H9 (cell line): ENCODE results near the gene SLC29A2. TPM values are rescaled to one million over a fixed set of nuclear protein-coding genes. Genes with fewer than 3 reads are reported as not detected.

Source experiments
- DNase-seq: peaks from one replicate; pipeline ENCODE4 v3.0.0-alpha.2; 2017
- H2AFZ ChIP-seq: one replicate; pipeline ENCODE4 v1.6.1; 2013; ENCODE audit warnings: mild to moderate bottlenecking, low read length, control low read depth, moderate library complexity
- H2AK5ac ChIP-seq: 2 replicates; pipeline ENCODE4 v1.6.1; 2013; ENCODE audit warnings: low read length, control low read depth, mixed read lengths; ENCODE audit not compliant: insufficient read length
- H2BK120ac ChIP-seq: one replicate; pipeline ENCODE4 v1.6.1; 2013; ENCODE audit warnings: low read depth, mild to moderate bottlenecking, low read length, control low read depth, inconsistent platforms; ENCODE audit not compliant: poor library complexity, severe bottlenecking
- H2BK12ac ChIP-seq: 2 replicates; pipeline ENCODE4 v1.6.1; 2013; ENCODE audit warnings: low read length, control low read depth, mixed read lengths, low read depth; ENCODE audit not compliant: insufficient read length
- H2BK15ac ChIP-seq: 2 replicates; pipeline ENCODE4 v1.6.1; 2013; ENCODE audit warnings: low read depth, low read length, control low read depth
- H2BK20ac ChIP-seq: one replicate; pipeline ENCODE4 v1.6.1; 2013; ENCODE audit warnings: low read depth, mild to moderate bottlenecking, low read length, control low read depth, inconsistent platforms; ENCODE audit not compliant: poor library complexity, severe bottlenecking
- H2BK5ac ChIP-seq: 2 replicates; pipeline ENCODE4 v1.6.1; 2013; ENCODE audit warnings: low read length, control low read depth, mixed read lengths; ENCODE audit not compliant: insufficient read length
- H3K14ac ChIP-seq: 2 replicates; pipeline ENCODE4 v1.6.1; 2013; ENCODE audit warnings: low read length, control low read depth; ENCODE audit not compliant: insufficient read depth
- H3K18ac ChIP-seq: 2 replicates; pipeline ENCODE4 v1.6.1; 2013; ENCODE audit warnings: low read depth, mild to moderate bottlenecking, mixed read lengths, low read length, control low read depth; ENCODE audit not compliant: insufficient read length
- H3K23ac ChIP-seq: 2 replicates; pipeline ENCODE4 v1.6.1; 2013; ENCODE audit warnings: low read length, control low read depth, mixed read lengths, low read depth; ENCODE audit not compliant: insufficient read length
- H3K23me2 ChIP-seq: 2 replicates; pipeline ENCODE4 v1.6.1; 2013; ENCODE audit warnings: low read depth, mild to moderate bottlenecking, mixed read lengths, low read length, control low read depth; ENCODE audit not compliant: insufficient read length, poor library complexity, severe bottlenecking
- H3K27ac ChIP-seq: 2 replicates; pipeline ENCODE4 v1.5.1; 2013; ENCODE audit warnings: low read length, control low read depth, mixed read lengths, low read depth; ENCODE audit not compliant: insufficient read length
- H3K27me3 ChIP-seq: 2 replicates; pipeline ENCODE4 v1.6.1; 2013; ENCODE audit warnings: low read length, control low read depth, inconsistent platforms; ENCODE audit not compliant: insufficient read depth
- H3K4ac ChIP-seq: 2 replicates; pipeline ENCODE4 v1.6.1; 2013; ENCODE audit warnings: low read depth, mild to moderate bottlenecking, control low read depth, inconsistent platforms, low read length, moderate library complexity
- H3K4me1 ChIP-seq: 2 replicates; pipeline ENCODE4 v1.6.1; 2013; ENCODE audit warnings: low read length, control low read depth, inconsistent platforms; ENCODE audit not compliant: insufficient read depth
- H3K4me2 ChIP-seq: 2 replicates; pipeline ENCODE4 v1.6.1; 2013; ENCODE audit warnings: low read length, control low read depth, mixed read lengths; ENCODE audit not compliant: insufficient read length, insufficient read depth
- H3K56ac ChIP-seq: 2 replicates; pipeline ENCODE4 v1.6.1; 2013; ENCODE audit warnings: low read depth, mild to moderate bottlenecking, mixed read lengths, low read length, control low read depth; ENCODE audit not compliant: insufficient read length
- H3K79me1 ChIP-seq: 2 replicates; pipeline ENCODE4 v1.6.1; 2013; ENCODE audit warnings: low read depth, mild to moderate bottlenecking, moderate library complexity, low read length, control low read depth, inconsistent platforms; ENCODE audit not compliant: insufficient read depth, poor library complexity, severe bottlenecking
- H3K79me2 ChIP-seq: 2 replicates; pipeline ENCODE4 v1.6.1; 2013; ENCODE audit warnings: low read length, control low read depth, inconsistent platforms; ENCODE audit not compliant: insufficient read depth
- H3K9ac ChIP-seq: 2 replicates; pipeline ENCODE4 v1.6.1; 2013; ENCODE audit warnings: low read length, control low read depth, mixed read lengths; ENCODE audit not compliant: insufficient read length; ENCODE audit errors: extremely low read depth
- H3K9me3 ChIP-seq: one replicate; pipeline ENCODE4 v1.6.1; 2013; ENCODE audit warnings: low read depth, low read length, inconsistent platforms; ENCODE audit not compliant: control insufficient read depth
- H3T11ph ChIP-seq: one replicate; pipeline ENCODE4 v1.6.1; 2013; ENCODE audit warnings: mild to moderate bottlenecking, low read length, control low read depth, inconsistent platforms
- H4K20me1 ChIP-seq: one replicate; pipeline ENCODE4 v1.6.1; 2013; ENCODE audit not compliant: control insufficient read depth, insufficient read length, insufficient read depth
- H4K5ac ChIP-seq: 2 replicates; pipeline ENCODE4 v1.6.1; 2013; ENCODE audit warnings: low read depth, mild to moderate bottlenecking, mixed read lengths, low read length, control low read depth; ENCODE audit not compliant: insufficient read length
- H4K8ac ChIP-seq: replicated peaks from 2 replicates; pipeline ENCODE4 v1.6.1; 2013; ENCODE audit warnings: low read length, control low read depth, mixed read lengths, low read depth; ENCODE audit not compliant: insufficient read length
- H4K91ac ChIP-seq: 2 replicates; pipeline ENCODE4 v1.6.1; 2013; ENCODE audit warnings: low read depth, mild to moderate bottlenecking, moderate library complexity, mixed read lengths, low read length, control low read depth; ENCODE audit not compliant: insufficient read length
- H3K27ac Mint-ChIP-seq, 3 experiments: 2 replicates in 2 of 3; 3 replicates in 1 of 3; pipeline ENCODE4 v1.8.0; 2020 to 2021; ENCODE audit warnings: mixed read lengths in 3 of 3, mild to moderate bottlenecking in 1 of 3, moderate library complexity in 1 of 3
- H3K27me3 Mint-ChIP-seq: 2 replicates; pipeline ENCODE4 v1.8.0; 2021; ENCODE audit warnings: low read depth, mild to moderate bottlenecking, moderate library complexity, mixed read lengths
- H3K36me3 Mint-ChIP-seq, 3 experiments: 2 replicates in 2 of 3; 3 replicates in 1 of 3; pipeline ENCODE4 v1.8.0; 2020 to 2021; ENCODE audit warnings: low read depth in 3 of 3, mixed read lengths in 3 of 3; ENCODE audit not compliant: insufficient read depth in 1 of 3
- H3K4me1 Mint-ChIP-seq, 2 experiments: 2 replicates each; pipeline ENCODE4 v1.8.0; 2020; ENCODE audit warnings: mixed read lengths in 2 of 2
- H3K4me3 Mint-ChIP-seq, 2 experiments: 2 replicates in 1 of 2; 3 replicates in 1 of 2; pipeline ENCODE4 v1.8.0; 2020 to 2021; ENCODE audit warnings: mild to moderate bottlenecking in 2 of 2, mixed read lengths in 2 of 2, moderate library complexity in 1 of 2
- H3K9me3 Mint-ChIP-seq, 2 experiments: 2 replicates in 1 of 2; 3 replicates in 1 of 2; pipeline ENCODE4 v1.8.0; 2020; ENCODE audit warnings: mild to moderate bottlenecking in 2 of 2, mixed read lengths in 2 of 2, moderate library complexity in 1 of 2
- CTCF ChIP-seq: fragments of 200-600 bp; sonication (generic); conservative IDR thresholded peaks from 3 replicates; pipeline ENCODE4 v1.8.0; 2021; ENCODE audit warnings: antibody characterized with exemption, mild to moderate bottlenecking
- WGBS: extraction: QIAGEN DNeasy Blood & Tissue Kit; methylation state at CpG from one replicate; pipeline ENCODE4 v1.1.7; 2013; ENCODE audit warnings: missing lambda C conversion rate, low lambda C conversion rate, mixed read lengths; ENCODE audit not compliant: insufficient read length; ENCODE audit errors: extremely low coverage; 5-methylcytosine and 5-hydroxymethylcytosine counted together
- total RNA-seq: library from RNA; stranded (reverse); gene quantifications from 2 replicates; pipeline ENCODE4 v1.2.1, GENCODE V29; 2021

Gene SLC29A2
- total RNA-seq, 1 experiment from 2014 or later = 29.8 TPM

GRCh38 chr11:66328031-66328301 is 43.6 kb downstream of the SLC29A2 start:
- Mint-ChIP-seq H3K27ac (no peak overlapping the region), H3K27me3 (peaks cover 10% of the 10 kb centered on the region)

More at GRCh38 chr11:66328031-66328301, 43.6 kb downstream of the SLC29A2 start:
- Histone ChIP-seq H4K91ac (no peak overlapping the region), H2BK15ac (no peak overlapping the region), H4K5ac (no peak overlapping the region), H3K18ac (no peak overlapping the region), H3K79me2 (no peaks in the 10 kb centered on the region), H4K8ac (no peak overlapping the region), H3T11ph (no peak overlapping the region), H3K79me1 (no peaks in the 10 kb centered on the region), H3K23me2 (no peaks in the 10 kb centered on the region), H2BK120ac (no peak overlapping the region), H3K23ac (no peak overlapping the region), H2BK5ac (no peak overlapping the region), H3K14ac (no peak overlapping the region), H3K27me3 (no peaks in the 10 kb centered on the region), H3K9ac (no peak overlapping the region), H2BK20ac (no peak overlapping the region), H3K4ac (no peak overlapping the region), H3K27ac (no peak overlapping the region), H3K4me2 (no peak overlapping the region), H3K9me3 (no peaks in the 10 kb centered on the region), H3K56ac (no peak overlapping the region), H2AFZ (no peak overlapping the region), H3K4me1 (0 out of 2 replicates have a peak, but pooled peaks cover 3% of the 10 kb centered on the region), H2AK5ac (no peak overlapping the region), H4K20me1 (no peaks in the 10 kb centered on the region), H2BK12ac (no peak overlapping the region)
- H3K9me3 Mint-ChIP-seq = no peaks in the 10 kb centered on the region
- WGBS = no CpG with 5 or more reads among the region's 3 CpGs
- no peak for DNase-seq
- no peak overlapping the region for H3K4me3 Mint-ChIP-seq
- peaks cover 9 to 18% of the 10 kb centered on the region in 2 experiments for H3K4me1 Mint-ChIP-seq
- H3K36me3 Mint-ChIP-seq = peaks cover 0 to 5% (median 0%) of the 10 kb centered on the region in 3 experiments; a peak in 3 of 7 replicates
- TF ChIP-seq CTCF = no peak
